Amniotic stem cell (primary cell): Measurements from ENCODE around the gene MRPS10.
A peak's percentile ranks its signal among the peaks of the same experiment; 100 is the strongest.
"Not testable (repeated sequence)": the region's sequence is repeated elsewhere in the genome, so short reads cannot be mapped to it uniquely, and the experiment has no call there.

ENCODE experiments used
- DNase-seq: peaks from one replicate; lab custom pipeline; 2025; lab: John Stamatoyannopoulos, UW

MRPS10 gene

GRCh38 chr6:42177514-42178364 lies 39.9 kb downstream of the MRPS10 start:
- no peak for DNase-seq

GRCh38 chr6:42176981-42177380 lies 40.7 kb downstream of the MRPS10 start:
- DNase-seq, result no peak

- no peak for DNase-seq
Measured at GRCh38 chr6:42175860-42176259, 41.8 kb downstream of the MRPS10 start.

GRCh38 chr6:42173101-42173500 lies 44.6 kb downstream of the MRPS10 start, which contains the start of gene GUCA1A:
Gene GUCA1A, plus strand, starts transcription at chr6:42173364. Its CDS starts 250 bp downstream, at chr6:42173614.
- DNase-seq, result no peak

GRCh38 chr6:42171813-42172581 lies 45.7 kb downstream of the MRPS10 start:
- DNase-seq, result no peak

- not testable (repeated sequence) for DNase-seq
Measured at GRCh38 chr6:42169780-42170179, 47.9 kb downstream of the MRPS10 start.

- DNase-seq, result no peak
Measured at GRCh38 chr6:42168650-42169049, 49.0 kb downstream of the MRPS10 start.

- no peak for DNase-seq
Measured at GRCh38 chr6:42166444-42167141, 51.1 kb downstream of the MRPS10 start.

- DNase-seq, result no peak
Measured at GRCh38 chr6:42165016-42165415, 52.6 kb downstream of the MRPS10 start.

- DNase-seq, result no peak
Measured at GRCh38 chr6:42163981-42164380, 53.7 kb downstream of the MRPS10 start.

- DNase-seq, result no peak
Measured at GRCh38 chr6:42162812-42163211, 54.8 kb downstream of the MRPS10 start.

- no peak for DNase-seq
Measured at GRCh38 chr6:42162384-42162783, 55.3 kb downstream of the MRPS10 start.

GRCh38 chr6:42159431-42160024 lies 58.1 kb downstream of the MRPS10 start:
- no peak for DNase-seq

- DNase-seq, result no peak
Measured at GRCh38 chr6:42158631-42159030, 59.0 kb downstream of the MRPS10 start.

- DNase-seq, result peak; percentile 31
Measured at GRCh38 chr6:42158011-42158410, 59.6 kb downstream of the MRPS10 start.
